Measurements from ENCODE around the gene ELOB.

DNA sequence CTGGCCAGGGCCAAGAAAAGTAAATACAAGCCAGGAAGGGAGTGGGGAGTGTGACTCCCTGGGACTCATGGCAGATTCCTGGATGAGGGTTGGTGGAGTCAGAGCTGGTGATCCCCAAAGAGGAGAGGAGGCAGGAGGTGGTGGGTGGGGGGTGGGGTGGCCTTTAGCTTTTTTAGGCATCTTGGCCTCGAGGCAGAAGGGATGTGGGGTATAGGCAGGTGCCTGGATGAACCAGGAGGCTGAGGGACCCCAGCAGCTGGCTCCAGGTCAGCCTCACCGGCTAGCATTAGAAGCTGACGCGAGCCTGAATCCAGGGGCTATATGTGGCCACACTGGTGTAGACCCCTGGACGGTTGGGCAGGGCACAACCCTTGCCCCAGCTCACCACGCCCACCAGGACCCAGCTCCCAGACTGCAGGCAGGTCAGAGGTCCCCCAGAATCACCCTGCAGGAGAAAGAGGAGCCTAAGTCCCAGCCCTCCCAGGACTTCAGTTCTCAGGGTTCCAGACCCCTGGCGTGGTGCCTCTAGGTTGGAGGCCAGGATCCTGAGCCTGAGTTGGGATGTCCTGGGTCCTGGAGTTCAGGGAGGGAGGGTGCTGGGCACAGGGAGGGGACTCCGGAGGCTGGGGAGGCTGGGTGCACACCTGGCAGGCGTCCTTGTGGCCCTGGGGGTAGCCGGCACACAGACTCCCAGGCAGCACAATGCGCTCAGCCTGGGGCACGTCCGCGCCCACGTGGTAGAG lies 7.4 kb upstream of the ELOB start:
- TF ChIP-seq POLR2A (IDR thresholded peaks at IDR 0.05; ENCODE audit: extremely low read depth, insufficient read length) (no peak), MYC (IDR thresholded peaks at IDR 0.05; ENCODE audit: low read depth, low read length) (no peak)
- TF ChIP-seq, protein P1, sequence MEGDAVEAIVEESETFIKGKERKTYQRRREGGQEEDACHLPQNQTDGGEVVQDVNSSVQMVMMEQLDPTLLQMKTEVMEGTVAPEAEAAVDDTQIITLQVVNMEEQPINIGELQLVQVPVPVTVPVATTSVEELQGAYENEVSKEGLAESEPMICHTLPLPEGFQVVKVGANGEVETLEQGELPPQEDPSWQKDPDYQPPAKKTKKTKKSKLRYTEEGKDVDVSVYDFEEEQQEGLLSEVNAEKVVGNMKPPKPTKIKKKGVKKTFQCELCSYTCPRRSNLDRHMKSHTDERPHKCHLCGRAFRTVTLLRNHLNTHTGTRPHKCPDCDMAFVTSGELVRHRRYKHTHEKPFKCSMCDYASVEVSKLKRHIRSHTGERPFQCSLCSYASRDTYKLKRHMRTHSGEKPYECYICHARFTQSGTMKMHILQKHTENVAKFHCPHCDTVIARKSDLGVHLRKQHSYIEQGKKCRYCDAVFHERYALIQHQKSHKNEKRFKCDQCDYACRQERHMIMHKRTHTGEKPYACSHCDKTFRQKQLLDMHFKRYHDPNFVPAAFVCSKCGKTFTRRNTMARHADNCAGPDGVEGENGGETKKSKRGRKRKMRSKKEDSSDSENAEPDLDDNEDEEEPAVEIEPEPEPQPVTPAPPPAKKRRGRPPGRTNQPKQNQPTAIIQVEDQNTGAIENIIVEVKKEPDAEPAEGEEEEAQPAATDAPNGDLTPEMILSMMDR (IDR thresholded peaks at IDR 0.05; ENCODE audit: low read depth, low read length), result no peak
- TF ChIP-seq, protein P2, sequence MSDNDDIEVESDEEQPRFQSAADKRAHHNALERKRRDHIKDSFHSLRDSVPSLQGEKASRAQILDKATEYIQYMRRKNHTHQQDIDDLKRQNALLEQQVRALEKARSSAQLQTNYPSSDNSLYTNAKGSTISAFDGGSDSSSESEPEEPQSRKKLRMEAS (IDR thresholded peaks at IDR 0.05; ENCODE audit: low read depth, low read length), result no peak

All from NB4 (cell line).